ELF-1 (cell line): ENCODE results near the gene FARP2.
"Not testable (repeated sequence)": the region's sequence is repeated elsewhere in the genome, so short reads cannot be mapped to it uniquely, and the experiment has no call there.

Source experiments
- DNase-seq: peaks from one replicate; pipeline ENCODE4 v3.0.0-alpha.2; 2016; ENCODE audit warnings: low read depth, low spot score

FARP2 gene

DNA sequence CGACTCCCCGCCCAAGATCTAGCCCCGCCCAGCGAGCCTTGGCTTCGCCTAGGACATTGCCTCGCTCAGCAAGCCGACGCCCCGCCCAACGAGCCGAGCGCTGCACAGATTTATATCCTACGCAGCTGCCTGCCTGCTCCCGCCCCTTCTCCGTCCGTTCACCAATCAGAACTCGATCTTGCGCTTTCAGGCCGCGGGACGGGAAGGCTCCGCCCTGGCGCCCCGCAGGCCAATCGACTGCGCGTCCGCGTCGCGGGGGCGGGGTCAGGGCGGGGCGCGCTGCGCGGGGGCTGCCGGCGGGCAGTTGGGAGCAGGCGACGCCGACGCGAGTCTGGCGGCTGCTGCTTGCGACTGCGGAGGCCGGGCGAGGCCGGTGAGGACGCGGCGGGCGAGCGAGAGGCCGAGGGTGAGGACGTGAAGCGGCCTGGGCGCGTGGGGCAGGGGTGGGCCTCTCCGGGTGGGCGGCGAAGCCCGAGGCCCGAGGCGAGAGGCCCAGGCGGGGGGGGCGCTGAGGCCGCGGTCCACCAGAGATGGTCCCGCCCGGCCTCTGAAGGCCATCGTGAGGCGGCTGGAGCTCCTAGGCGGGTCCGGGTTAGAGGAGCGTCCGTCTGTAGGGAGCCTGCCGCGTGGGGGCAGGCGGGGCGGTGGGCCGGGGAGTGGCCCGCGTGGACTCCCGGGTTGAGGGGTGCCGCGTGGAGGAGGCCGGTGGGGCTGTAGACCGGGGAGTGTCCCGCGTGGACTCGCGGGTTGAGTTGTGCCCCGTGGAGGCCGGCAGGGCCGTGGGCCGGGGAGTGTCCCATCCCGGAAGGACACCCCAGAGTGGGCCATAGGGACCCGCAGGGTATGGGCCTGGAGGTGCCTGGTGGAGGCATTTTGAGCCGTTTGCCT, at the start of gene FARP2:
Gene FARP2, plus strand, starts transcription at position 303 of the 888 bp plus-strand sequence. CDS start 16,823 bp downstream, outside the sequence.
- peak; percentile 98 for DNase-seq

- DNase-seq = no peak
These were observed 49.0 kb upstream of the FARP2 start for GRCh38 chr2:241307055-241307454.

GRCh38 chr2:241308267-241308666, 47.8 kb upstream of the FARP2 start:
- no peak for DNase-seq

DNA sequence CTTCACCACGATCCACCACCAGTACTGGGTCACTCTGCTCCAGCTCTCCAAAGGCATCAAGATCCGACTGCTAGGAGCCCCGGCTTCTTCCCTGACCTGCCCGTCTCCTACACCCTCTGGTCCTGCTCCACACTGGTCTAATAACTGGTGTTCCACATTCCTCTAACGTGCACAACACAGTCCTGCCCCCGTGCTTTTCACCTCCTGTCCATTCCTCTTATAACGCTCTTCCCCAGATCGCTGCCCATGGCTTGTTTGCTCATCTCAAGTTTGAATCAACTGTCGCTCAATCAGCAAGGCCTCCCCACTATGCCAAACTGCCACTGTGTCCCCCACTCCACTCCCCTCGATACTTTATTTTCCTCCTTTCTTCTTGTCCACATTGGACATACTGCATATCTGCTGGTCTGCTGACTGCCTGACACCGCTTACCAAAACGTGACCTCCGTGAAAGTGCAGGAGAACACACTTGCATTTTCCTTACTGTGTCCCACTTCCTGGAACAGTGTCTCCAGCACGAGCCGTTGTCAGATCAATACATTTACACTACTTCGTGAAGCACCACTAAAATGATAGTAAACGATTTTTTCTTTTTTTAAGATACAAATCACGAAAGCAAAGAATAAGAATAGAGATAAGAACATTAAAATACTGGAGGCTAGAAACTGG, 47.1 kb upstream of the FARP2 start:
- no peak for DNase-seq

DNA sequence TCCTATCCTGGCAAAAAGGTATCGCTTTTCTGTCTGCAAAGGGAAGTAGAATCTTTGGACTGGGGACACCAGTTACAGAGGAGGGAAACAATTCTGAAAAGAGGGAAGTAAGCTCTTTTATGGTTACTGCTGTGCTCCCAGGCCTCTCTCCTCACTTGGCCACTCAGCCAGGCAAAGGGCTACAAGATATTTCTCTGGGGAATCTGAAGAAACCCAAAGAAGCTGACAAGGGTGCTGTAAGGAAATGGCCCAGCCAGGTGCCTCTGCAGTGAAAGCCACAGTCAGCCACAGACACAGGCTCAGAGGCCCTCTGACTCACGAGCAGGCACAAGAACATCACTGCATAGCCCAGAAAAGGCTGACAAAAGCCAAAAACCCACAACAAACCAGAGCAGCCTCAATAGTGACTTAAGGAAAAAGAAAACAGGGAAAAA, 46.4 kb upstream of the FARP2 start:
- no peak for DNase-seq

DNA sequence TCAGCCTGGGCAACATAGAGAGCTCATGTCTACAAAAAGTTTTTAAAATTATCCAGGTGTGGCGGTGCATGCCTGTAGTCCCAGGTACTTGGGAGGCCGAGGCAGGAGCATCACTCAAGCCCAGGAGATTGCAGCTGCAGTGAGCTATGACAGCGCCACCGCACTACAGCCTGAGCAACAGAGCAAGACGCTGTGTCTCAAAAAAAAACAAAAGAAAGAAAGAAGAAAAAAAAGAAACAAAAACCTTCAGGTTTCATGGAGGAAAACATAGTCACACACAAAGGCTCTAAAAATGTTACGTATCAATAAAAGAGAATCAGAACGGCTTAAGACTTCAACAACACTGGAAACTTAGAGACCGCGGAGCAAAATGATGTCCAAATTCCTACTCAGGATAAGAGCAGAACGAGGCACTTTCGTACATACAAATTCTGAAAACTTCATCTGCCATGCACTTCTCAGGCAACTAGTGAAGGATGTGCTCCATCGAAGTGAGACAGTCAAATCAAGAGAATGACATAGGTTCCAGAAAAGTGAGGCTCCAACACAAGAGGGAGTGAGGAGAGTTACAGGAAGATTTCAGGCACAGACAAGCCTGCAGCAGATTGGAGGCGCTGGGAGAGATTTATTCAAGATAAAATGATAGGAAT, 45.0 kb upstream of the FARP2 start:
- DNase-seq = no peak

- DNase-seq = no peak
These were observed 44.0 kb upstream of the FARP2 start for GRCh38 chr2:241312082-241312481.

GRCh38 chr2:241313543-241314095, 42.5 kb upstream of the FARP2 start:
- no peak for DNase-seq

DNA sequence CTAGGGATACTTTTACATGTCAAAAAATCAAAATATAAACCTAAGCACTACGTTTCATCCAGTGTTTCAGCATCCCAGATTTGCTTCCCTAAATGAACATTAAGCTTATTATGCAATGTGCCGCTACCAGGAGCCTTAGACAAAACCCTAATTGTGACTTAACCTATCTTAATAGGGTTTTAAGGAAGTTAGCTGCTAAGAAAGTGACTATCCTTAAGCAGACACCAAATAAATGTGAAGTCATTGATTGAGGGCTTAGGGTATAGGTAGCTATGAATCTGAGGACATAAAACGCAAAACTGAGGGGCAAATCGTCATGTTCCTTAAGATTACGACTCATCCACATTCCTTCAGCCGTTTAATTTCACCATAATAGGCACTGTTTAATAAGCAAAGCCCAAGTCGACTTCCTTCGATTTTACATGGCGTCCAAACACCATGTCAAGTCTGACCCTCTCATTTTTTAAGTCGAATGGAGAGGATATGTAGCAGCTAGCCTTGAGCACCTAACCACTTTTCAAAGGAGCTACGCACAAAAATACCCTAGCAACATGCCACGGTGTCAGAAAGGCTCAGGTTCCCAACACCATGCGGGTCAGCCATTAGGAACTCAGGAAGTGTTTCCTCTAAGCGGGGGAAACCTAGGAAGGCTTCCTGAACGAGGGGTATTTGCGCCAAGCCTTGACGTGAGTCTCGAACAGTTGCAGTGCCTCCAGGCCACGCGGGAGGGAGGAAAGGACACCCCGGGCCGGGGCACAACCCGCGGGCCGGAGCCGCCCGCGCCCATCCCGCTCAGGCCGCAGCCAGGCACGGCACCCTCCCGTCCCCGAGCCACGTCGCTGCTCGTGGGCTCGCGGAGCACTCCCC, 41.6 kb upstream of the FARP2 start:
- DNase-seq = no peak

DNA sequence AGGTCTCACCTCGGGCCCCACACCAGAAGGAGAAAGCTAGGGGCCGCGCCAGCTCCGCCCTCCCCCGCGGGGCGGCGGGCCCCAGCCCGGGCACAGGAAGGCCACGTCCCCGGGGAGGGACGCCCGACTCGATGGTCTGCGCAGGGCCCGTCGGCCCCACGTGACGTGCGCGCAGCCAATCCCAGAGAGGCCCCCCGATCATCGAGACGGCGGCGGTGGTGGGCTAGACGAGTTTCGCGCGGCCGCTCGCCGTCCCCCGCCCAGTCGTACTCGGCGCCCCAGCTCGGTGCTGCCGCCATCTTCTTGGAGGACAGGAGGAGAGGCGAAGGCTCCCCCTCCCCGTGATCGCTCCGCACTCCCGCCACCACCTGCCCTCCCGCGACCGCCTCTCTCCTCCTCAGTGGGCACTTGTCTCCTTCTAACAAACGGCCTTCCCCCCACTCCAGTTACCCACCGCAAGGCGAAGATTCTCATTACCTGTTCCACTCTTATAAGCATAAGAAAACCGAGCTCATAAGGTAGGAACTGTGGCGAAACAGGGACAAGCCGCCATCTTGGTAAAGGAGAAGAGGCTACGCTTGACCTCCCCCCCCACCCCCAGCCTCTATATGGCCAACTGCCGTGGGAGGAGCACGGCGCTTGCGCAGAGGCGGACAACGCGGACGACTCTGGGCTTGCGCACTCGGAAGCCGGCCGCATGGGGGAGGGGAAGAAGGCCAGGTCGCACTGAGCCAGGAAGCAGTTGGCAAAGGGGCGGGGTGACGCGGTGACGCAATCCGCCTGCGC, 40.8 kb upstream of the FARP2 start, which contains the start of gene HDLBP:
Gene HDLBP, minus strand, starts transcription at position 580 of the 786 bp plus-strand sequence. CDS start 48,803 bp downstream, outside the sequence.
- DNase-seq = peak; percentile 99

DNA sequence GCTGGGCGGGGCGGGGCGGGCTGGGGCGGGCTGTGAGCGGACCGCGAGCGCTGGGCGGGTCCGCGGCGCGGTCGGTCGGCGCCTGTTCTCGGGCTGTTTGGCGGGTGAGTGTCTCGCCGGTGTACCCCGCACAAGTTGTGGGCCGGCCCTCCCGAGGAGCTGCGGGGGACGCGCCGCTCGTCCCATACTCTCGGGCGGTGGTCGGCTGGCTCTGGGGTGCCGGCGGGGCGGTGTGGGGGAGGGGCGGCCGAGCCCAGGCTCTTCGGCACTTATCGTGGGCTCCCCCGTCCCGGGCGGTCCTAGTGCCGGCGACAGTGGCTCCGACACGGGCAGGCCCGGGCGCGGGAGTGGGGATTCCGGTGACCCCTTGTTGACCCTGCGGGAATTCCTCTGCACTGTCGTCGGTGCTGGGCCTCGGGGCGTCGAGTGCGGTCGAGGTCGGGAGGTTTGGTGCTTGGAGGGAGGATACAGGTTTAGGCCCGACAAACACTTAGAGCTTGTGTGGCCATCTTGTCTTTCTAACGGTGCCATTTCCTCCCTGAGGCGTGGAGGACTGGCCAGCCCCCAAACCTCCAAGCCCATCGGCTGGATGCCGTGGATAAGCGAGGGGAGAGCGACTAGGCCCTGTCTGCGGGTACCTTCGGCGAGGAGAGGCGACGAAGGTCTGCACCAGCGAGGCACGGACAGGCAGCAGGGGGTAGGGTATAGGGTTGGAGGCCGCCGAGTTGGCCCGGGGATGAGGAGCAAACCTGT, 40.0 kb upstream of the FARP2 start, which contains the start of gene SEPTIN2:
Gene SEPTIN2, plus strand, starts transcription at position 47 of the 753 bp plus-strand sequence. CDS start 8,308 bp downstream, outside the sequence.
- peak; percentile 82 for DNase-seq

DNA sequence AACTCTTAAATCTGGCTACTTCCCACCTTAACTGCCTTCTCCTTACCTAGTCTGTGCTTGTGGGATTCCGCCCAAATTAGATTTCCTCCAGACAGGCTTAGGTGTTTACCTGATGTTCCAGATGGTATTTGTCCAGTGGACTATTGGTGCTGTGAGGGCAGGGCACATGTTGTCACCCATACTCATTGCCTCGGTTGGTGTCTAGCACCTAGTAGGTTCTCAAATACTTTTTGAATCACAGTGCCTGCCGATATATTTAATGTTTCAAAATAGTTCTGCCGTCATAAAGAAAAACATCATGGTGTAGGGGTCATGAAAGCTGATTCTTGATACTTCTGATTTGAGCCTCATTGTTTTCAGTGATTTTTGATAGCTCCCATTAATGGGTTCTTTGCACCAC, 39.3 kb upstream of the FARP2 start:
- DNase-seq = no peak

DNA sequence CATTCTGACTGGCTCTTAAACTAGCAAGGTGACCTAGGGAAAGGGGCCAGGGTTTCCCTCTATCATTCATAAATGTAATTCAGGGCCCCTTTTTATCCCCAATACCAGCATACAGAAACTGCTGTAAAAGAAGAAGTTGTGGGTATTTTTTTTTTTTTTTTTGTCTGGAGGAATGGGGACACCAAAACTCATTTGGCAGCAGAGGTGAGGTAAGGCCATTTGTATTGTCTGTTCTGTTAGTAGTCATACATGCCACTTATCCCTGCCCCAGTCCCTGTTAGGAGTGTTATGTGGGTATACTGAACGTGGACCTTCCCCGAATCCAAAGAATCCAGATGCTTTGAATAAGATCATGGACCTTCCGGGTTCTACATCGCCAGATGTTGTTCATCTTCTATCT, 38.7 kb upstream of the FARP2 start:
- no peak for DNase-seq

GRCh38 chr2:241318830-241319229, 37.3 kb upstream of the FARP2 start:
- DNase-seq = not testable (repeated sequence)

DNA sequence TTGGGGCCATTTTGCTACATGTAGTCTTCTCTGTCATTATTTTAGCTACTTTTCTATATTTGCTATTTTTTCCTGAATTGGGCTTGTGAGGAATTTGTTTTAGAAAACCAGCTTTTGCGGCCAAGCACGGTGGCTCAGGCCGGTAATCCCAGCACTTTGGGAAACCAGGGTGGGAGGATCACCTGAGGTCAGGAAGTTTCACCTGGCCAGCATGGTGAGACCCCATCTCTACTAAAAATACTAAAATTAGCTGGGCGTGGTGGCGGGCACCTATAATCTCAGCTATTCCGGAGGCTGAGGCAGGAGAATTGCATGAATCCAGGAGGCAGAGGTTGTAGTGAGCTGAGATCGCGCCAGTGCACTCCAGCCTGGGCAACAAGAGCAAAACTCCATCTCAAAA, 35.7 kb upstream of the FARP2 start:
- no peak for DNase-seq

GRCh38 chr2:241321033-241321432, 35.1 kb upstream of the FARP2 start:
- no peak for DNase-seq

- DNase-seq = no peak
These were observed 34.2 kb upstream of the FARP2 start for GRCh38 chr2:241321886-241322285.

DNA sequence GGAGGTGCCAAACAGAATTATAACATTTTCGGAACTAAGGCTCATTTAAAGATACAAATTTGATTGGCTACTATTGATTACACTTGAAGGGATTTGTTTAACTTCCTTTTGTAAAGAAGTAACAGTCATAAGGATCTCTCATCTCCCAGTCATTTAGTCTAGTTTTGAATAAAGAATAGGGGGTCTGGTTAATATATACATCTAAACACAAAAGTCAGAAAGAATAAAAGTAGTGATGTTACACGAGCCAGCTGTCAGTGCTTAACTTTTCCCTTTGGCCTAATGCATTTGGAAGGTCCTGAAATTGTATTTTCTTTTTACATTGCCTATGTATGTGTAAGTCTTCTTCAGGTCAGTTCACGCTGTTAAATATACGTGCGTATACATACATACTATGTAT, 32.3 kb upstream of the FARP2 start:
- DNase-seq = no peak

- no peak for DNase-seq
These were observed 31.3 kb upstream of the FARP2 start for GRCh38 chr2:241324775-241325174.
